Uterus (tissue), 2 donors: ENCODE results near the gene OR6Q1.

Experiments used
- CTCF ChIP-seq, 4 experiments: fragments of 200-600 bp in 2 of 4; fragments of 450-650 bp in 2 of 4; sonication (generic) in 2 of 4; IDR thresholded peaks; one replicate each; pipeline ENCODE4 v1.5.1; 2016 to 2019; ENCODE audit warnings: antibody characterized with exemption in 4 of 4, mild to moderate bottlenecking in 2 of 4, moderate library complexity in 1 of 4
- POLR2A ChIP-seq, 2 donors: fragments of 450-650 bp; IDR thresholded peaks; one replicate each; pipeline ENCODE4 v1.6.1; 2016; ENCODE audit warnings: antibody characterized with exemption in 2 of 2, mild to moderate bottlenecking in 1 of 2, moderate library complexity in 1 of 2

GRCh38 chr11:58067685-58068084, 36.9 kb downstream of the OR6Q1 start:
- no peak for TF ChIP-seq CTCF (IDR thresholded peaks at IDR 0.05)
- TF ChIP-seq POLR2A (IDR thresholded peaks at IDR 0.05), result no peak
